ENCODE measurements around the gene POLD3.

POLD3 gene

GRCh38 chr11:74630043-74630442 is 37.7 kb downstream of the POLD3 start:
- no peak for TF ChIP-seq BACH2 (CRISPR knock-in tag; IDR thresholded peaks at IDR 0.05; ENCODE audit: borderline replicate concordance)
- TF ChIP-seq ZC3H10 (CRISPR knock-in tag; IDR thresholded peaks at IDR 0.05) = no peak
- no peak for TF ChIP-seq TOX (CRISPR knock-in tag; IDR thresholded peaks at IDR 0.05; ENCODE audit: borderline replicate concordance)
- no peak for TF ChIP-seq RARB (CRISPR knock-in tag; IDR thresholded peaks at IDR 0.05)
- no peak for TF ChIP-seq OSR1 (CRISPR knock-in tag; IDR thresholded peaks at IDR 0.05)
- TF ChIP-seq TSHZ2 (CRISPR knock-in tag; IDR thresholded peaks at IDR 0.05) = no peak
- no peak for TF ChIP-seq PATZ1 (CRISPR knock-in tag; IDR thresholded peaks at IDR 0.05; ENCODE audit: borderline replicate concordance)
- no peak for TF ChIP-seq ESRRG (CRISPR knock-in tag; IDR thresholded peaks at IDR 0.05)
- ATAC-seq = no peak

- no peak for TF ChIP-seq ISL1 (CRISPR knock-in tag; IDR thresholded peaks at IDR 0.05)
- no peak for TF ChIP-seq ZC3H10 (CRISPR knock-in tag; IDR thresholded peaks at IDR 0.05)
- no peak for TF ChIP-seq GLIS3 (CRISPR knock-in tag; IDR thresholded peaks at IDR 0.05)
- no peak for TF ChIP-seq ESRRG (CRISPR knock-in tag; IDR thresholded peaks at IDR 0.05)
- no peak for TF ChIP-seq ARNTL (CRISPR knock-in tag; IDR thresholded peaks at IDR 0.05; ENCODE audit: borderline replicate concordance, low read depth)
- TF ChIP-seq PPARA (CRISPR knock-in tag; IDR thresholded peaks at IDR 0.05; ENCODE audit: borderline replicate concordance) = no peak
- TF ChIP-seq BACH2 (CRISPR knock-in tag; IDR thresholded peaks at IDR 0.05; ENCODE audit: borderline replicate concordance) = no peak
- TF ChIP-seq ZFP3 (CRISPR knock-in tag; IDR thresholded peaks at IDR 0.05) = no peak
- no peak for ATAC-seq
Measured at GRCh38 chr11:74633406-74634393, 41.3 kb downstream of the POLD3 start.

- no peak for TF ChIP-seq TSHZ2 (CRISPR knock-in tag; IDR thresholded peaks at IDR 0.05)
- TF ChIP-seq OSR1 (CRISPR knock-in tag; IDR thresholded peaks at IDR 0.05) = no peak
- TF ChIP-seq SNAI2 (CRISPR knock-in tag; IDR thresholded peaks at IDR 0.05) = no peak
- TF ChIP-seq CSRNP3 (CRISPR knock-in tag; IDR thresholded peaks at IDR 0.05) = no peak
- no peak for TF ChIP-seq ZNF70 (CRISPR knock-in tag; IDR thresholded peaks at IDR 0.05)
- peak; percentile 87 for ATAC-seq
Measured at GRCh38 chr11:74634537-74634936, 42.2 kb downstream of the POLD3 start.

GRCh38 chr11:74636630-74637184 is 44.3 kb downstream of the POLD3 start:
- TF ChIP-seq ARNTL (CRISPR knock-in tag; IDR thresholded peaks at IDR 0.05; ENCODE audit: borderline replicate concordance, low read depth) (no peak), ISL1 (CRISPR knock-in tag; IDR thresholded peaks at IDR 0.05) (peak; percentile 29), ZC3H10 (CRISPR knock-in tag; IDR thresholded peaks at IDR 0.05) (peak; percentile 30; the same call in 1 of the 2 replicates), ZFP3 (CRISPR knock-in tag; IDR thresholded peaks at IDR 0.05) (0 out of 2 replicates have a peak, but pooled peaks have one; percentile 37), CREB5 (CRISPR knock-in tag; IDR thresholded peaks at IDR 0.05; ENCODE audit: low read depth) (no peak), TOX (CRISPR knock-in tag; IDR thresholded peaks at IDR 0.05; ENCODE audit: borderline replicate concordance) (peak; percentile 21; the same call in 1 of the 2 replicates), PATZ1 (CRISPR knock-in tag; IDR thresholded peaks at IDR 0.05; ENCODE audit: borderline replicate concordance) (0 out of 2 replicates have a peak, but pooled peaks have one; percentile 19), GLIS3 (CRISPR knock-in tag; IDR thresholded peaks at IDR 0.05) (no peak), POU6F1 (CRISPR knock-in tag; IDR thresholded peaks at IDR 0.05; ENCODE audit: borderline replicate concordance, low read depth) (no peak)
- ATAC-seq = peak; percentile 81
